ENCODE data around the gene AOPEP.
A peak's percentile ranks its signal among the peaks of the same experiment; 100 is the strongest.

The AOPEP gene

GRCh38 chr9:95118596-95118995, 392.1 kb downstream of the AOPEP start:
- no peak for FAIRE-seq

GRCh38 chr9:95120781-95121370, 394.4 kb downstream of the AOPEP start:
- TF ChIP-seq CTCF (IDR thresholded peaks at IDR 0.05; ENCODE audit: insufficient read depth, missing control alignments) = no peak
- DNase-seq (ENCODE audit: insufficient read length, low spot score) = no peak
- no peak for FAIRE-seq

More at GRCh38 chr9:95118596-95118995, 392.1 kb downstream of the AOPEP start:
- no peak for DNase-seq (ENCODE audit: insufficient read length, low spot score)
- TF ChIP-seq CTCF (IDR thresholded peaks at IDR 0.05; ENCODE audit: insufficient read depth, missing control alignments) = no peak

- FAIRE-seq (no peak), DNase-seq (ENCODE audit: insufficient read length, low spot score) (no peak)
- TF ChIP-seq CTCF (IDR thresholded peaks at IDR 0.05; ENCODE audit: insufficient read depth, missing control alignments) = no peak
These were observed 398.3 kb downstream of the AOPEP start for GRCh38 chr9:95124582-95125367.

GRCh38 chr9:95125652-95126051, 399.2 kb downstream of the AOPEP start:
- DNase-seq (ENCODE audit: insufficient read length, low spot score) (no peak), FAIRE-seq (no peak)
- TF ChIP-seq CTCF (IDR thresholded peaks at IDR 0.05; ENCODE audit: insufficient read depth, missing control alignments) = no peak

- no peak for DNase-seq (ENCODE audit: insufficient read length, low spot score)
- FAIRE-seq = no peak
- TF ChIP-seq CTCF (IDR thresholded peaks at IDR 0.05; ENCODE audit: insufficient read depth, missing control alignments) = no peak
These were observed 400.2 kb downstream of the AOPEP start for GRCh38 chr9:95126739-95127138.

- TF ChIP-seq CTCF (IDR thresholded peaks at IDR 0.05; ENCODE audit: insufficient read depth, missing control alignments) = peak; percentile 82
- FAIRE-seq (no peak), DNase-seq (ENCODE audit: insufficient read length, low spot score) (no peak)
These were observed 401.0 kb downstream of the AOPEP start for GRCh38 chr9:95127249-95128176.

Data from D721Med (cell line).